ENCODE measurements around the gene CD44.

DNA sequence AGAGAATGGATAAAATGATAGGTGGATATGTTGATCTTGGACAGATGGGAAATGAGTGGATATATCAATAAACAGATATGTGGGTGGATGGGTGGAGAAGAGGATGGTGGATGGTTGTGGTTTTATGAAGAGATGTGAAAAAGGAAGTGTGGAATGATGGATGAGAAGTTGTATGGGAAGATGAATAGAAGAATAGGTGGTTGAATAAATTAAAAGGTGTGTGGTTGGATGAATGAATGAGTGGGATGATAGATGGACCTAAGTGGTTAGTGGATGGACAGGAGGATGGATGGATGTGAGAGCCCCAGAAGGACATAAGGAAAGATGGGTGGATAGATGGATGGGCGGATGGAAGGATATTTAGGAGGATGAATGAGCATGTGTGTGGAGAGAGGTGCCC, 913 bp upstream of the CD44 start:
- no peak for TF ChIP-seq CTCF (IDR thresholded peaks at IDR 0.05; ENCODE audit: low read depth, low read length, missing input control)
- TF ChIP-seq REST (IDR thresholded peaks at IDR 0.05): no peak
- TF ChIP-seq NR2F2 (IDR thresholded peaks at IDR 0.05): no peak
- no peak for TF ChIP-seq EGR1 (IDR thresholded peaks at IDR 0.05; ENCODE audit: low read depth in 2 of 2)
